Endodermal cell (in vitro differentiated cells): Measurements from ENCODE around the gene CYBRD1. TPM values are rescaled to one million over a fixed set of nuclear protein-coding genes. Genes with fewer than 3 reads are reported as not detected.
A peak's percentile ranks its signal among the peaks of the same experiment; 100 is the strongest.

Experiments used
- DNase-seq: peaks from one replicate; pipeline ENCODE4 v3.0.0-alpha.2; 2017
- H3K27ac ChIP-seq: 2 replicates; pipeline ENCODE4 v1.5.1; 2013; ENCODE audit warnings: mild to moderate bottlenecking, low read depth, low read length, moderate library complexity
- H3K27me3 ChIP-seq: 2 replicates; pipeline ENCODE4 v1.6.1; 2013; ENCODE audit warnings: mild to moderate bottlenecking, low read length, moderate library complexity; ENCODE audit not compliant: insufficient read depth, control insufficient read depth, poor library complexity, severe bottlenecking
- H3K36me3 ChIP-seq: 2 replicates; pipeline ENCODE4 v1.7.0; 2013; ENCODE audit warnings: mild to moderate bottlenecking, low read length, moderate library complexity; ENCODE audit not compliant: control insufficient read depth, insufficient read depth
- H3K4me1 ChIP-seq: one replicate; pipeline ENCODE4 v1.7.0; 2013; ENCODE audit warnings: low read length; ENCODE audit not compliant: control insufficient read depth, insufficient read depth
- H3K4me3 ChIP-seq: 2 replicates; pipeline ENCODE4 v1.5.1; 2013; ENCODE audit warnings: mild to moderate bottlenecking, low read length, moderate library complexity
- H3K9ac ChIP-seq: 2 replicates; pipeline ENCODE4 v1.6.1; 2013; ENCODE audit warnings: mild to moderate bottlenecking, low read length, moderate library complexity; ENCODE audit not compliant: poor library complexity, severe bottlenecking; ENCODE audit errors: extremely low read depth
- H3K9me3 ChIP-seq: 2 replicates; pipeline ENCODE4 v1.6.1; 2013; ENCODE audit warnings: mild to moderate bottlenecking, low read length, moderate library complexity; ENCODE audit not compliant: control insufficient read depth
- H3K27ac Mint-ChIP-seq: 2 replicates; pipeline ENCODE4 v1.8.0; 2020; ENCODE audit warnings: mixed read lengths
- H3K27me3 Mint-ChIP-seq: 2 replicates; pipeline ENCODE4 v1.8.0; 2021; ENCODE audit warnings: mild to moderate bottlenecking, mixed read lengths; ENCODE audit not compliant: insufficient read depth
- H3K36me3 Mint-ChIP-seq: 2 replicates; pipeline ENCODE4 v1.8.0; 2020; ENCODE audit warnings: low read depth, mixed read lengths
- H3K4me1 Mint-ChIP-seq: 2 replicates; pipeline ENCODE4 v1.8.0; 2020; ENCODE audit warnings: mixed read lengths
- H3K4me3 Mint-ChIP-seq: 2 replicates; pipeline ENCODE4 v1.8.0; 2020; ENCODE audit warnings: mild to moderate bottlenecking, moderate library complexity, mixed read lengths
- H3K9me3 Mint-ChIP-seq: 2 replicates; pipeline ENCODE4 v1.8.0; 2020; ENCODE audit warnings: mild to moderate bottlenecking, mixed read lengths
- WGBS, 2 experiments: methylation state at CpG; one replicate each; pipeline versions ENCODE4 v1.1.5 to v1.1.7; 2013; ENCODE audit warnings: missing lambda C conversion rate in 2 of 2, mixed read lengths in 1 of 2; ENCODE audit not compliant: insufficient coverage in 1 of 2, insufficient read length in 1 of 2; 5-methylcytosine and 5-hydroxymethylcytosine counted together
- total RNA-seq, 2 donors: library from RNA; stranded (reverse); fragmentation: NEBNext Ultra II Directional in 1 of 2; extraction: Animal tissue kit (Norgen Biotek cat#: 25700) in 1 of 2; gene quantifications; 2 replicates in 1 of 2; 3 replicates in 1 of 2; pipeline ENCODE4 v1.2.1, GENCODE V29; 2021
- TF ChIP-seq, protein P1 (sequence below): fragments of 200-600 bp; sonication (generic); conservative IDR thresholded peaks from 2 replicates; pipeline ENCODE4 v1.5.0; 2021; ENCODE audit warnings: antibody characterized with exemption, mild to moderate bottlenecking

The CYBRD1 gene
- total RNA-seq, 2 donors from 2014 or later, result 3.3 to 4.7 TPM

DNA sequence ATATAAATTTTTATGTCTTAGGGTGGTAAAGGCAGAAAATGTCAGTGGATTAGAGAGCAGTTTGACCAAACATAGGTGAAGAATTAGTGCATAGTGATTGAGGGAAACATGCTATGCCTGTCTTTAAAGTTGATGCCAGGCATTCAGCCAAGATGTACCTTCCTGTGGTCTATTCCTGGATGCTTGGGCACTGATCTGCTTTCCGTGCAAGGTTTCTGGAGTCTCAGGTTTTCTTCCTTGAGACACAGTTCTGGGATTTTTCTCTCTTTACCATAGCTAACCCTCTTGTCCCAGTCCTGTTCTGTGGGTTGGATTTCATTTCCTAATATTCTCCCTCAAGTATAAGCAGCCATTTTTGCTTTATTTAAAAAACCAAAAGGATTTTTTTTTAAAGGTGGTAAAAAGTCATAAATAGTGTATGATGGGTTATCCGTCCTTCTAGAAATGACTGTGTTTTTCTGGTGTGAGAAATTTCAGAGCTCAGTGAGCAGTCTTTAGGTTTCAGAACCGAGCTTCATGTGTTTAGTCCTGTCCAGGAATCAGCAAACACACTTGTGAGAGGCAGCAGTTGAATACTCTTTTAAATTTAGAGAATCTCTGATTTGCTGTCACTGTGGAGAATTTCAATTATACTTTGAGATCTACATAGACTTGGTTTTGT, 43.0 kb upstream of the CYBRD1 start:
- Mint-ChIP-seq H3K4me1 (peaks cover 13% of the 10 kb centered on the region), H3K9me3 (no peaks in the 10 kb centered on the region), H3K27ac (no peak overlapping the region), H3K27me3 (no peaks in the 10 kb centered on the region), H3K4me3 (no peak overlapping the region), H3K36me3 (peaks cover 10% of the 10 kb centered on the region)
- Histone ChIP-seq H3K27ac (no peak overlapping the region), H3K4me3 (no peak overlapping the region), H3K4me1 (peaks cover 20% of the 10 kb centered on the region), H3K36me3 (peaks cover 24% of the 10 kb centered on the region), H3K9ac (no peak overlapping the region), H3K9me3 (no peaks in the 10 kb centered on the region), H3K27me3 (no peaks in the 10 kb centered on the region)
- 90 to 100% methylated on average over 2 to 3 of the region's 3 CpGs for WGBS, 2 experiments
- TF ChIP-seq, protein P1, sequence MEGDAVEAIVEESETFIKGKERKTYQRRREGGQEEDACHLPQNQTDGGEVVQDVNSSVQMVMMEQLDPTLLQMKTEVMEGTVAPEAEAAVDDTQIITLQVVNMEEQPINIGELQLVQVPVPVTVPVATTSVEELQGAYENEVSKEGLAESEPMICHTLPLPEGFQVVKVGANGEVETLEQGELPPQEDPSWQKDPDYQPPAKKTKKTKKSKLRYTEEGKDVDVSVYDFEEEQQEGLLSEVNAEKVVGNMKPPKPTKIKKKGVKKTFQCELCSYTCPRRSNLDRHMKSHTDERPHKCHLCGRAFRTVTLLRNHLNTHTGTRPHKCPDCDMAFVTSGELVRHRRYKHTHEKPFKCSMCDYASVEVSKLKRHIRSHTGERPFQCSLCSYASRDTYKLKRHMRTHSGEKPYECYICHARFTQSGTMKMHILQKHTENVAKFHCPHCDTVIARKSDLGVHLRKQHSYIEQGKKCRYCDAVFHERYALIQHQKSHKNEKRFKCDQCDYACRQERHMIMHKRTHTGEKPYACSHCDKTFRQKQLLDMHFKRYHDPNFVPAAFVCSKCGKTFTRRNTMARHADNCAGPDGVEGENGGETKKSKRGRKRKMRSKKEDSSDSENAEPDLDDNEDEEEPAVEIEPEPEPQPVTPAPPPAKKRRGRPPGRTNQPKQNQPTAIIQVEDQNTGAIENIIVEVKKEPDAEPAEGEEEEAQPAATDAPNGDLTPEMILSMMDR, result no peak
- no peak for DNase-seq

DNA sequence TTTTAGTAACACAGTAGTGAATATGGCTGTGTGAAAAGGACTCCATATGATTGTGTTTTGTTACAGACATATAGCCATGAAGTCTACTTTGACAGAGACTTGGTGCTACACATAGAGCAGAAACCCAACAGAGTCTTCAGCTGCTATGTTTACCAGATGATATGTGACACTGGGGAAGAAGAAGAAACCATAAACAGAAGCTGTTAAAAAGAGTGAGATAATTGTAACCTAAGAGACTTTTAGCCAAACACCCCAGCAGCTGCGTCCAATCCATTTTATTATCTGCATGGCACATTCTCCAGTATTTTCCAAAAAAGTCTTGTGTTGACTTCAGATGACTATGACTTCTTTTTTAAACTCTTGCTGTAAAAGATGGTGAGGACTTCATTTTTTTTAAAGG, 41.4 kb upstream of the CYBRD1 start:
- H3K36me3 Mint-ChIP-seq, result peaks cover 6% of the 10 kb centered on the region
- TF ChIP-seq, protein P1, result no peak
- H3K9ac ChIP-seq, result no peak overlapping the region
- no peak overlapping the region for H3K27ac ChIP-seq
- no peaks in the 10 kb centered on the region for H3K9me3 Mint-ChIP-seq
- no peak overlapping the region for H3K4me3 ChIP-seq
- WGBS, 2 experiments, result 100% methylated on average over 1 of the region's 1 CpG; no CpG with 5 or more reads in 1 of the 2 experiments
- peaks cover 14% of the 10 kb centered on the region for H3K36me3 ChIP-seq
- H3K4me3 Mint-ChIP-seq, result no peak overlapping the region
- peaks cover 13% of the 10 kb centered on the region for H3K4me1 Mint-ChIP-seq
- H3K27me3 Mint-ChIP-seq, result no peaks in the 10 kb centered on the region
- DNase-seq, result no peak
- peaks cover 20% of the 10 kb centered on the region for H3K4me1 ChIP-seq
- no peaks in the 10 kb centered on the region for H3K27me3 ChIP-seq
- no peaks in the 10 kb centered on the region for H3K9me3 ChIP-seq
- no peak overlapping the region for H3K27ac Mint-ChIP-seq

DNA sequence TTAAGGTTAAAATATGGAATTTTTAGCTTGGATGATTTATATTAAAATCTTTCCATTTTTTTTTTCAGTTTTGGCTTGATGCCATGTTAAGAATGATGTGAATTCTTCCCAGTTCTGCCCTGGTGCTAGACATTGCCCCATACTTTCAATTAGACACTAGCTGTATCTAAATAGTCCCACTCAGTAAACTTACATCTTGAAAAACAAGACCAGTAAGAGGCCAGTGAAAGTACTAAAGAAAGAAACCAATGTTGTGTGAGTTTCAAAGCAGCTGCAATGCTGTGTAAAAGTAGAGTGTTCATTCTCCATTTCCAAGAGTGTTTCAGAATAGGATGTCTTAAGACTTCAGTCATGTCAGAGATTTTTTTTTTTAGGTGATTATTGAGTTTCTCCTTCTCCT, 40.0 kb upstream of the CYBRD1 start:
- Mint-ChIP-seq H3K4me1 (peaks cover 13% of the 10 kb centered on the region), H3K27me3 (no peaks in the 10 kb centered on the region), H3K4me3 (no peak overlapping the region), H3K36me3 (peaks cover 10% of the 10 kb centered on the region), H3K27ac (no peak overlapping the region), H3K9me3 (no peaks in the 10 kb centered on the region)
- Histone ChIP-seq H3K27me3 (no peaks in the 10 kb centered on the region), H3K36me3 (peaks cover 6% of the 10 kb centered on the region), H3K4me3 (peak overlapping the region; percentile 54), H3K9me3 (no peaks in the 10 kb centered on the region), H3K4me1 (peaks cover 20% of the 10 kb centered on the region), H3K27ac (peak overlapping the region; percentile 45), H3K9ac (peak overlapping the region; percentile 42)
- DNase-seq, result no peak
- TF ChIP-seq, protein P1, result no peak
